HG02840 (cell line): ENCODE data around the gene EHHADH.

ENCODE experiments used
- ATAC-seq: cut with Tn5 transposase; IDR thresholded peaks from one replicate; pipeline ENCODE4 v1.9.1; 2021; ENCODE audit warnings: mild to moderate bottlenecking, moderate library complexity, moderate number of reproducible peaks; ENCODE audit not compliant: unreplicated experiment, low FRiP score

The EHHADH gene

DNA sequence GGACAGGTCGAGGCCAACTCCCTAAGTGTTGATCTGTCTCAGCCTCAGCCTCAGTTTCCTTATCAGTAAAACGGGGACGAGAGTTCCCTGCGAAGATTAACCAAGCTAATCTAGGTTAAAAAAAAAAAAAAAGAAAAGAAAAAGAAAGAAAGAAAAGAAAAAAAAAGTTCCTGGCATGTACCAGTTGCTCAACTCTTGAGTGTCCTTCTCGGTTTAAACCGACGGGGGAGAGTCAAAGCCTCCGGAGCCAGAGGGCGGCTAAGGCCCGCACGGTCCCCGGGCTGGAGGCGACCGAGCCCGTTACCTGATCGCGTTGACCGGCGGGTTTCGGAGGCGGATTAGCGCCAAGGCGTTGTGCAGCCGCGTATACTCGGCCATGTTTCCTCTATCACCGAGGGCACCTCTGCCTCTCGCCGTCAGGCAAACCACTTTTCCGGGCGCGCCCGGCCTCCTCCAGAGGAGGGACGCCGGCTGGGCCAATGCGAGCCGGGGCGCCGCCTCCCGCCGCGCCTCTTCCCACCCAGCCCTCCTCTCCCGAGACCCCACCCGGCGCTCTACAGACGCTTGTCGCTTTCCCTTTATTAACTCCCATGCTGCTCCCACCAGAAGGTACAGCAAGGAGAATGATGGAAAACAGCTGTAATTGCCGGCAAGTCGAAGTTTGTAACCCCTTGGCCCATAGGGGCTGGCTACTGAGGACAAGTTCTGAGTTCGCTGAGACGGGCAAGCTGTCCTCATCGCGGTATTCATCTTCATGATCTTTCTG lies at the start of gene EHHADH:
Gene EHHADH (minus strand): TSS at position 405 of the 766 bp plus-strand sequence. CDS start 27 bp downstream, at position 378.
- ATAC-seq = no peak

- ATAC-seq = peak; percentile 83
These were observed 46.1 kb upstream of the EHHADH start for GRCh38 chr3:185299918-185300426.

GRCh38 chr3:185297867-185298266 lies 44.0 kb upstream of the EHHADH start:
- no peak for ATAC-seq

DNA sequence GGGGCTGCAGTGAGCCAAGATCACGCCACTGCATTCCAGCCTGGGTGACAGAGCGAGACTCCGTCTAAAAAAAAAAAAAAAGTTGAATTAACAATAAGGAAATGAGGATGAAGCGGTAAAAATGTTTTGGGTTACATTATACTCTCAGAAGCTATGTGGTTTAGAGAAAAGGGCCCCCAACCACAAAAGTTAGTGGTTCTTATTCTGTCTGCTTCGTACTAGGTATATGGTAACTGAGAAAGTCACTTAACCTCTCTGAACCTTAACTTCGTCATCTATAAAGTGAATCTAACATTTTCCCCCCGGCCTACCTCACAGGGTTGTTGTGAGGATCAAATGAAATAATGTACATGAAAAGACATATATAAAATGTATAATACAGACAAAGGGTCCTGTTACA lies 38.4 kb upstream of the EHHADH start:
- no peak for ATAC-seq

DNA sequence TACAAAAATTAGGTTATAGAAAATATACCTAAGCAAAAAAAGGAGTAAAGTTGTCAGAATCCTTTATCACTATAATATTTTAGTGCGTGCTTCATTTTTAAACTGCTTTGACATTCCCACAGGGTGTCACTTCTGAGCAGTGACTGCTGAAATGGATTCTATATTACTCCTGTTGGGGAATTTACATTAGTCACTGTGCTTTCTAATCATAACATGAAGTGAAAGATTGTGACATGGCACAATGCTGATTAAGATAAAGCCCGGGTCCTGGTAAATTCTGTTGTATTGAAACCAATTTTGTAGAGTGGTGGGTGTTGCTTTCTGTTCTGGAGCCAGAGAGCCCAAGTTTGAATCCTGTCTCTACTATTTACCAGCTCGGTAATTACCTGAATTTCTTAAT lies 36.4 kb upstream of the EHHADH start:
- ATAC-seq = no peak

DNA sequence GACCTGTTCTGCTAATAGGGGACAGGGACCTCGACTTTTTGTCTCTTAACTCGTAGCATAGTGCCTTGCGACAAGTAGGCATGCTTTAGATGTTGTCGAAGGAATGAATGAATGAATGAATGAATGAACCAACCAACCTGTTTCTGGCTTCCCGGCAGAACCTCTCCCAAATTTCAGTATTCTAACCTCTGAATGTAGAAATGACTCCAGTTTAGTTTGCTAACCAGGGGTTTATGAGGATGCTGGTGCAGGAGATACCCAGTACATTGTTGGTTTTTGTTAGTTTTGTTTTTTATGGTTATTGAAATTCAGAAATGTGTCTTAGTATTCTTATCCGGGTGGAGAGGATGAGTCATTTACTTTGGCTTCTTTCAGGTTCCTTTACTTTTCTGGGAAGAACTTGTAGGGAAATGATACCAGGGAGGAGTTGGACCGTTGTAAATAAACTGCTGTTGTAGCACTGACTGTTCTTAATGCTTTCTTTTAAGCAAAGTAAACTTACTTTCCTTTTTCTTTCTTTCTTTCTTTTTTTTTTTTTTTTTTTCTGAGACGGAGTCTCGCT lies 29.6 kb upstream of the EHHADH start:
- ATAC-seq = no peak

DNA sequence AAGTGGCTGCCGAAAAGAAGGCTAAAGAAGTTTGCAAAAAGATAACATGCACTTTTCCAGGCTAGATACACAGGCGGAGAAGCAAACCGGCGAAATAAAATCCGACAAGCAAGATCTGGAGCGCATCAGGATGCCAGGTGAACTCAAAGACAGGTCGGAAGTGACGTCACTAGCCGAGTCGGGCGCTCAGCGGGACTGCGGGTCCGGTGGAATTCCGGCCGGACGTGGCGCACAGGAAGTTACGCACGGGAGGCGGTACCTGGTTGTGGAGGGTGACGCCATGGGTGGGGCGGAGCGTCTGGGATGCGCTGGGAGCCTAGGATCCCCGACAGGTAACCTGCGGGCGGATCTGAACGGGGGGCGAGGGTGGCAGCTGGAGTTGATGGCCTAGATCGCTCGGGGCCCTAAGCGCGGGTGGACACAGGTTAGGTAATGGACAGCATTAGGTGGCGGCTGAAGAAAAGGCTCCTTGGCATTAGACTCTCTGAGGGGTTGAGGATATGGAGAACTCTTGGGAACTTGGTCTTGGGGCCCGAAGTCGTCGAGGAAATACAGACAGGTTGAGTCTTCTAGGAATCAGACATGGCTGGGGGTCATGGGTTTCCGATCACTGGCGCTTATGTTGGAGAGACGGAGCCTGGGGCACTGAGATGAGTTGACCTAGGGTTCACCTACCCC lies 29.0 kb upstream of the EHHADH start:
- ATAC-seq = peak; percentile 99

- ATAC-seq = no peak
These were observed 26.9 kb upstream of the EHHADH start for GRCh38 chr3:185280572-185281365.

GRCh38 chr3:185279587-185280138 lies 25.8 kb upstream of the EHHADH start:
- ATAC-seq = no peak

DNA sequence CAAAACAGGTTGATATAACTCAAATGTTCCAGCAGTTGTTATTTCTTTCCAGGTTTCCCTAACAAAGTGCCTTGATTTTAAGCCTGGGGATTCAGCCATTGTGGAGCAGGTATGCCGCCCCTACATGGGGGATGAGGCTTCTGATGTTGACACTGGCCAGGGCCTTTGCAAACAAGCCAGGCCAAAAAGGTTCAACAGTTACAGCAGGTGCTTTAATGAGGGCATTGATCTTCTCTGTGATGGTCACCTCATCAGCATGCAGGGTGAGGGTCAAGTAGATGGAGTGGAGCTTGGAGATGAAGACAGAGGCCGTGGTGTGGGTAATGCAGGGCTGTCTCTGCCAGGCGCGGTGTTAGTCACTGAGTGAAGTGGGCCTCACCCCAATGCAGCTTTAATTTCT lies 22.6 kb upstream of the EHHADH start:
- no peak for ATAC-seq

- ATAC-seq = no peak
These were observed 18.2 kb upstream of the EHHADH start for GRCh38 chr3:185272033-185272432.

- no peak for ATAC-seq
These were observed 17.1 kb upstream of the EHHADH start for GRCh38 chr3:185270956-185271332.

- ATAC-seq = no peak
These were observed 16.6 kb upstream of the EHHADH start for GRCh38 chr3:185270262-185270955.

DNA sequence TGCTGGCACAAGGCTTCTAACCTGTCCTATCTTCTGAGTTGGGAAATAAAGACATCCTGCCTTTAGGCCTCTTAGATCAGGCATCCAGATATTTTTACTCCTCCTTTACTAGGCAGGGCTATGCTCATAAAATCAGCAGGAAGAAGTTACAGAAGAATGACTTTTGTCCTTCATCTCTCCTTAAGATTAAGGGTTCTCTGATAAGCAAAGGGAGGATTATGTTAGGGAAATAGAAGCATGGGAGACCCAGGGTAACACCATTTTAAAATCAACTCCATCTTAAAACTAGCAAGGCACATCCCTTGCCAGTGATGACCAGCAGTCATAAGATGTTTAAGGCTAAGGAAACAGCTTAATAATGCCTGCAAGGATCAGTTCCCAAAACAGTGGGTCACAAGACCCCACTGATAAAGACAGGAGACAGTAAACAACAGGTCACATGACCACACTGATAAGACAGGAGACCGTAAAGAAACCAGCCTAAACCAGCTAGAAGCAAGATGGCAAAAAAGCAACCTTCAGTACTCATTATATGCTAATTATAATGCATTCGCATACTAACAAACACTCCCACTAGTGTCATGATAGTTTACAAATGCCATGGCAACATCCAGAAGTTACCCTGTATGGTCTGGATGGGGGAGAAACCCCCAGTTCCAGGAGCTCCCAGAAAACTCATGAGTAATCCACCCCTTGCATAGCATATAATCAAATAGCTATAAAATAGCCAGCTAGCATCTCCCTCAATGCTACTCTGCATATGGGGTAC lies 14.5 kb upstream of the EHHADH start:
- ATAC-seq = no peak

DNA sequence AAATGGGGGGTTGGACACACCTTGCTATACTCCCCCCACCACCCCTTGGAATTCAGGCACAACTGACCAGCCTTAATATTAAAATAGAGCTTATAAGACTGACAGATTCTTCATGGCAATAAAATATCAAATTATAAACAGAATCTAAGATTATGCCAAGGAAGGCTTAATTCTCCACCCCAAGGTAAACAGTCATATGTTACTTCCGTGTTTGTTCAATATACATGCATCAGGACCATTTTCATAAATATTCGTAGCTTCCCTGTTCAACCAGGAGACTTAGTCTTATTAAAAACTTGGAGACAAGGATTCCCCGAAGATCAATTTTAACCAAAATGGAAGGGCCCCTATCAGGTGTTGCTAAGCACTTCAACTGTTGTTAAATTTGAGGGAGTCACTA lies 13.3 kb upstream of the EHHADH start:
- ATAC-seq = no peak

DNA sequence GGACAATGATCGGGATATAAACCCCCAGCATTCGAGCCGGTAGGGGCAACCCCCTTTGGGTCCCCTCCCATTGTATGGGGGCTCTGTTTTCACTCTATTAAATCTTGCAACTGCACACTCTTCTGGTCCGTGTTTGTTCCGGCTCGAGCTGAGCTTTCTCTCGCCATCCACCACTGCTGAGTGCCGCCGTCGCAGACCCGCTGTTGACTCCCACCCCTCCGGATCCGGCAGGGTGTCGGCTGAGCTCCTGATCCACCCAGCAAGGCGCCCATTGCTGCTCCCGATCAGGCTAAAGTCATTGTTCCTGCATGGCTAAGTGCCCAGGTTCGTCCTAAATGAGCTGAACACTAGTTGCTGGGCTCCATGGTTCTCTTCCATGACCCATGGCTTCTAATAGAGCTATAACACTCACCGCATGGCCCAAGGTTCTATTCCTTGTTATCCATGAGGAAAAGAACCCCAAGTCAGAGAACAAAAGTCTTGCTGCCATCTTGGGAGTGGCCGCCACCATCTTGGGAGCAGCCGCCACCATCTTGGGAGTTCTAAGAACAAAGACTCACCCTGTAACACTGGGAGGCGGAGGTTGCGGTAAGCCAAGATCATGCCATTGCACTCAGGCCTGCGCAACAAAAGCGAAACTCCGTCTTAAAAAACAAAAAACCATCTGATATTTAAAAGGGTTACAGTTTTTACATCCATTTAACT lies 11.2 kb upstream of the EHHADH start:
- ATAC-seq = no peak

DNA sequence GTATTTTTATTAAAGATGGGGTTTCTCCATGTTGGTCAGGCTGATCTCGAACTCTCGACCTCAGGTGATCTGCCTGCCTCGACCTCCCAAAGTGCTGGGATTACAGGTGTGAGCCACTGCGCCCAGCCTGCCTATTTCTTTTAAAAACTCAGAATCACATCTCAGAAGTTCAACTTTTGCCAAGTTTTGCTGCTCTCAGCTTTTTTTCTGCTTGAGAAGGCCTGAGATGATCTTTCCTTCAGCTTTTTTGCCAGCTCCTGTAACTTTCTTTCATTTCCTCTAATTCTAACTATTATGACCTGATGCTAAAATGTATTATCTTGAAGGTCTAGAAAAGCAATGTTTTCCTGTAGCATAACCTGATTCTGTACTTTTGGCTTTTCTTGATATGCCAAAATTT lies 9.6 kb upstream of the EHHADH start:
- ATAC-seq = no peak

DNA sequence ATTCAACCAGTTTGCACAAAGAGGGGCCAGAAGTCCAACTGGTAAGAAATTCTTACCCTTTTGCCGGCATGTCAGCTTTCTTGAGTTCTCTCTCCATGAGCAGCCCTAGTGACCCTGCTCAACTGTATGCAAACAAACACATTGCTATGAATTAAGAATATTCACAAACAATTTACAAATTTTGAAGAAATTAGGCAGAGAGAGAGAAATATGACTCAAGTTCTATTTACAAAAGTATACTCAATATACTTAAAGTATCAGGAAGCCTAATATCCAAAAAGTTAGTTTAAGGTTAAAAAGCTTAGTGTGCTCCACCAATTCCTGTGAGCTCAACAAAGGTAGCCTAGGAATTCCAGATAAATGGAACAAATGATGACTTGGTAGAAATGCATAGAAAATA lies 3.5 kb upstream of the EHHADH start:
- no peak for ATAC-seq

DNA sequence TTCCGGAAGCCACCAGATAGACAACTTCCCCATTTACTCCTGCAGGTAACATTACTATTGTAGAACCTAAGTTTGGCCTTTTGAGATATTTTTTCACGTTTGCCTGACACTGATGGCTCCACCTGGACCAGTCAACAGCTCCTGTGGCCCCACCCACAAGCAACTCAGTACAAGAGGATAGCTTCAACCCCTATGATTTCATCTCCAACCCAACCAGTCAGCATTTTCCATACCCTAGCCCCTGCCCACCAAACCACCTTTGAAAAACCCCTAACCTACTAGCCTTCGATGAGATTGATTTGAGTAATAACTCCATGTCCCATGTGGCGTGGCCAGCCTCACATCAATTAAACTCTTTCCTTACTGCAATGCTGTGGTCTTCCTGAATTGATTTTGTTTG lies 950 bp upstream of the EHHADH start:
- ATAC-seq = no peak
